Erythroblast (primary cell): ENCODE results near the gene GALNT15.

ENCODE experiments used
- GATA1 ChIP-seq: IDR thresholded peaks from 2 replicates; pipeline ENCODE4 v1.6.1; 2011; ENCODE audit warnings: low read depth, mild to moderate bottlenecking, control low read depth, low read length, moderate library complexity
- POLR2A ChIP-seq: IDR thresholded peaks from 2 replicates; pipeline ENCODE4 v1.6.1; 2011; ENCODE audit warnings: mild to moderate bottlenecking, low read length

GRCh38 chr3:16211176-16211904 lies 36.9 kb downstream of the GALNT15 start:
- no peak for TF ChIP-seq POLR2A
- TF ChIP-seq GATA1 = no peak
